GM19239 (cell line): ENCODE measurements around the gene SLC25A33.

Experiments
- DNase-seq: peaks from one replicate; pipeline ENCODE4 v3.0.0; 2011; ENCODE audit warnings: low spot score; ENCODE audit not compliant: insufficient read length
- FAIRE-seq: peaks from 2 replicates; lab custom pipeline; 2011; peaks lifted over from hg19 to GRCh38; lab: Jason Lieb, UNC

The SLC25A33 gene

GRCh38 chr1:9577423-9577822, 38.2 kb downstream of the SLC25A33 start:
- FAIRE-seq (no peak), DNase-seq (no peak)

GRCh38 chr1:9580942-9581341, 41.7 kb downstream of the SLC25A33 start:
- no peak for FAIRE-seq
- DNase-seq = no peak

GRCh38 chr1:9586147-9586766, 47.0 kb downstream of the SLC25A33 start:
- no peak for FAIRE-seq
- no peak for DNase-seq

- FAIRE-seq = peak; percentile 80
- peak; percentile 97 for DNase-seq
These were observed 49.4 kb downstream of the SLC25A33 start, which contains the start of gene TMEM201 for GRCh38 chr1:9588551-9589143. Gene TMEM201, plus strand, starts transcription at chr1:9588911. Its CDS starts 20 bp downstream, at chr1:9588931.

GRCh38 chr1:9589144-9589718, 50.0 kb downstream of the SLC25A33 start:
- DNase-seq (peak; percentile 39), FAIRE-seq (peak; percentile 49)

- FAIRE-seq = peak; percentile 70
- no peak for DNase-seq
These were observed 50.5 kb downstream of the SLC25A33 start for GRCh38 chr1:9589719-9590157.

- FAIRE-seq (no peak), DNase-seq (no peak)
These were observed 50.9 kb downstream of the SLC25A33 start for GRCh38 chr1:9590201-9590600.

GRCh38 chr1:9590945-9591668, 51.8 kb downstream of the SLC25A33 start:
- FAIRE-seq (no peak), DNase-seq (peak; percentile 3)

- DNase-seq (no peak), FAIRE-seq (no peak)
These were observed 52.6 kb downstream of the SLC25A33 start for GRCh38 chr1:9591669-9592509.

GRCh38 chr1:9592510-9593075, 53.3 kb downstream of the SLC25A33 start:
- DNase-seq = no peak
- no peak for FAIRE-seq

- no peak for FAIRE-seq
- DNase-seq = no peak
These were observed 53.9 kb downstream of the SLC25A33 start for GRCh38 chr1:9593147-9593491.

- DNase-seq (peak; percentile 94), FAIRE-seq (peak; percentile 95)
These were observed 54.5 kb downstream of the SLC25A33 start for GRCh38 chr1:9593492-9594465.

- DNase-seq = no peak
- FAIRE-seq = no peak
These were observed 55.3 kb downstream of the SLC25A33 start for GRCh38 chr1:9594471-9595155.

- FAIRE-seq = no peak
- no peak for DNase-seq
These were observed 56.1 kb downstream of the SLC25A33 start for GRCh38 chr1:9595156-9595967.

GRCh38 chr1:9595968-9596340, 56.7 kb downstream of the SLC25A33 start:
- no peak for FAIRE-seq
- no peak for DNase-seq

GRCh38 chr1:9596415-9597123, 57.3 kb downstream of the SLC25A33 start:
- FAIRE-seq = no peak

More at GRCh38 chr1:9596415-9597123, 57.3 kb downstream of the SLC25A33 start:
- no peak for DNase-seq
